Measurements from ENCODE around the gene HLA-A. TPM values are rescaled to one million over a fixed set of nuclear protein-coding genes. Genes with fewer than 3 reads are reported as not detected.

Gene HLA-A
- total and polyA plus RNA-seq, 2 of the 13 experiments (the other 11 are each of a cell fraction or from before 2014, with no cell fraction given), result 345 to 527 TPM

GRCh38 chr6:29964887-29965562 lies 22.7 kb downstream of the HLA-A start (continued):
- TF ChIP-seq NFKBIZ (CRISPR knock-in tag; IDR thresholded peaks at IDR 0.05) (peak; percentile 73; the same call in 1 of the 2 replicates), RAD51 (IDR thresholded peaks at IDR 0.05; ENCODE audit: borderline replicate concordance) (no peak; the same call in 1 of the 2 replicates), KMT2A (CRISPR knock-in tag; IDR thresholded peaks at IDR 0.05) (peak; percentile 88), GFI1 (CRISPR knock-in tag; IDR thresholded peaks at IDR 0.05; ENCODE audit: borderline replicate concordance) (no peak), LBX2 (CRISPR knock-in tag; IDR thresholded peaks at IDR 0.05; ENCODE audit: borderline replicate concordance) (no peak), NR2C2 (CRISPR knock-in tag; IDR thresholded peaks at IDR 0.05; ENCODE audit: borderline replicate concordance) (no peak; the same call in 1 of the 2 replicates), DBP (CRISPR knock-in tag; IDR thresholded peaks at IDR 0.05; ENCODE audit: not compliant biosample characterization) (no peak), ZNF34 (CRISPR knock-in tag; IDR thresholded peaks at IDR 0.05; ENCODE audit: borderline replicate concordance) (no peak), KLF15 (CRISPR knock-in tag; IDR thresholded peaks at IDR 0.05; ENCODE audit: borderline replicate concordance) (no peak), ZNF33B (CRISPR knock-in tag; IDR thresholded peaks at IDR 0.05) (0 out of 2 replicates have a peak, but pooled peaks have one; percentile 32), ATF7-NPFF (CRISPR knock-in tag; IDR thresholded peaks at IDR 0.05; ENCODE audit: low read depth) (0 out of 2 replicates have a peak, but pooled peaks have one; percentile 37), NR3C1 (CRISPR knock-in tag; IDR thresholded peaks at IDR 0.05) (no peak), KAT8 (CRISPR knock-in tag; IDR thresholded peaks at IDR 0.05) (peak; percentile 86), HDAC1 (CRISPR knock-in tag; IDR thresholded peaks at IDR 0.05) (peak; percentile 58; the same call in 1 of the 2 replicates), PLRG1 (conservative IDR thresholded peaks at IDR 0.05) (no peak), ZNF704 (CRISPR knock-in tag; IDR thresholded peaks at IDR 0.05; ENCODE audit: borderline replicate concordance) (no peak), ZNF205 (CRISPR knock-in tag; IDR thresholded peaks at IDR 0.05) (peak; percentile 89), KDM3A (CRISPR knock-in tag; IDR thresholded peaks at IDR 0.05; ENCODE audit: low read depth) (0 out of 2 replicates have a peak, but pooled peaks have one; percentile 77), SNAPC2 (CRISPR knock-in tag; IDR thresholded peaks at IDR 0.05) (peak; percentile 75; the same call in 1 of the 2 replicates), ZNF510 (CRISPR knock-in tag; IDR thresholded peaks at IDR 0.05; ENCODE audit: low read depth) (no peak), CEBPB (IDR thresholded peaks at IDR 0.05; ENCODE audit: borderline replicate concordance, low read depth, low read length) (no peak), ZNF138 (CRISPR knock-in tag; IDR thresholded peaks at IDR 0.05; ENCODE audit: low read depth) (0 out of 2 replicates have a peak, but pooled peaks have one; percentile 32), ZFP1 (CRISPR knock-in tag; IDR thresholded peaks at IDR 0.05) (peak; percentile 59; the same call in 1 of the 2 replicates)
- TF ChIP-seq, protein P1, sequence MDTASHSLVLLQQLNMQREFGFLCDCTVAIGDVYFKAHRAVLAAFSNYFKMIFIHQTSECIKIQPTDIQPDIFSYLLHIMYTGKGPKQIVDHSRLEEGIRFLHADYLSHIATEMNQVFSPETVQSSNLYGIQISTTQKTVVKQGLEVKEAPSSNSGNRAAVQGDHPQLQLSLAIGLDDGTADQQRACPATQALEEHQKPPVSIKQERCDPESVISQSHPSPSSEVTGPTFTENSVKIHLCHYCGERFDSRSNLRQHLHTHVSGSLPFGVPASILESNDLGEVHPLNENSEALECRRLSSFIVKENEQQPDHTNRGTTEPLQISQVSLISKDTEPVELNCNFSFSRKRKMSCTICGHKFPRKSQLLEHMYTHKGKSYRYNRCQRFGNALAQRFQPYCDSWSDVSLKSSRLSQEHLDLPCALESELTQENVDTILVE (CRISPR knock-in tag; IDR thresholded peaks at IDR 0.05), result peak; percentile 93
- TF ChIP-seq, protein P2, sequence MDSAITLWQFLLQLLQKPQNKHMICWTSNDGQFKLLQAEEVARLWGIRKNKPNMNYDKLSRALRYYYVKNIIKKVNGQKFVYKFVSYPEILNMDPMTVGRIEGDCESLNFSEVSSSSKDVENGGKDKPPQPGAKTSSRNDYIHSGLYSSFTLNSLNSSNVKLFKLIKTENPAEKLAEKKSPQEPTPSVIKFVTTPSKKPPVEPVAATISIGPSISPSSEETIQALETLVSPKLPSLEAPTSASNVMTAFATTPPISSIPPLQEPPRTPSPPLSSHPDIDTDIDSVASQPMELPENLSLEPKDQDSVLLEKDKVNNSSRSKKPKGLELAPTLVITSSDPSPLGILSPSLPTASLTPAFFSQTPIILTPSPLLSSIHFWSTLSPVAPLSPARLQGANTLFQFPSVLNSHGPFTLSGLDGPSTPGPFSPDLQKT (CRISPR knock-in tag; IDR thresholded peaks at IDR 0.05; ENCODE audit: borderline replicate concordance), result no peak

All from HepG2 (cell line).